Measurements from ENCODE around the gene KRTAP4-9.
"Not testable (repeated sequence)": the region's sequence is repeated elsewhere in the genome, so short reads cannot be mapped to it uniquely, and the experiment has no call there.

KRTAP4-9 gene

GRCh38 chr17:41105347-41105746 lies at the start of gene KRTAP4-9:
Gene KRTAP4-9, plus strand, starts transcription at chr17:41105389. Its CDS starts 0 bp downstream, at chr17:41105389.
- DNase-seq (ENCODE audit: low spot score) = not testable (repeated sequence)

- no peak for DNase-seq (ENCODE audit: low spot score)
These were observed 47.6 kb upstream of the KRTAP4-9 start for GRCh38 chr17:41057547-41057946.

GRCh38 chr17:41058741-41059140 lies 46.4 kb upstream of the KRTAP4-9 start:
- DNase-seq (ENCODE audit: low spot score) = no peak

- DNase-seq (ENCODE audit: low spot score) = not testable (repeated sequence)
These were observed 45.7 kb upstream of the KRTAP4-9 start for GRCh38 chr17:41059276-41060051.

- no peak for DNase-seq (ENCODE audit: low spot score)
These were observed 45.1 kb upstream of the KRTAP4-9 start, which contains the start of gene KRTAP2-3 for GRCh38 chr17:41060052-41060604. Gene KRTAP2-3, minus strand, starts transcription at chr17:41060114. Its CDS starts 64 bp downstream, at chr17:41060050.

GRCh38 chr17:41061964-41062363 lies 43.2 kb upstream of the KRTAP4-9 start:
- no peak for DNase-seq (ENCODE audit: low spot score)

- DNase-seq (ENCODE audit: low spot score) = no peak
These were observed 41.7 kb upstream of the KRTAP4-9 start for GRCh38 chr17:41063449-41063848.

GRCh38 chr17:41064301-41064700 lies 40.9 kb upstream of the KRTAP4-9 start:
- no peak for DNase-seq (ENCODE audit: low spot score)

- DNase-seq (ENCODE audit: low spot score) = not testable (repeated sequence)
These were observed 40.0 kb upstream of the KRTAP4-9 start for GRCh38 chr17:41065016-41065689.

- no peak for DNase-seq (ENCODE audit: low spot score)
These were observed 39.2 kb upstream of the KRTAP4-9 start, which contains the start of gene KRTAP2-4 for GRCh38 chr17:41065829-41066624. Gene KRTAP2-4, minus strand, starts transcription at chr17:41065879. Its CDS starts 34 bp downstream, at chr17:41065845.

- DNase-seq (ENCODE audit: low spot score) = no peak
These were observed 37.9 kb upstream of the KRTAP4-9 start for GRCh38 chr17:41067281-41067680.

GRCh38 chr17:41069031-41069430 lies 36.2 kb upstream of the KRTAP4-9 start:
- DNase-seq (ENCODE audit: low spot score) = no peak

GRCh38 chr17:41071606-41072360 lies 33.4 kb upstream of the KRTAP4-9 start:
- DNase-seq (ENCODE audit: low spot score) = no peak

- DNase-seq (ENCODE audit: low spot score) = no peak
These were observed 31.5 kb upstream of the KRTAP4-9 start for GRCh38 chr17:41073676-41074075.

GRCh38 chr17:41076788-41077187 lies 28.4 kb upstream of the KRTAP4-9 start:
- no peak for DNase-seq (ENCODE audit: low spot score)

- DNase-seq (ENCODE audit: low spot score) = no peak
These were observed 22.6 kb upstream of the KRTAP4-9 start for GRCh38 chr17:41082626-41083025.

GRCh38 chr17:41083427-41083826 lies 21.8 kb upstream of the KRTAP4-9 start:
- not testable (repeated sequence) for DNase-seq (ENCODE audit: low spot score)

- DNase-seq (ENCODE audit: low spot score) = not testable (repeated sequence)
These were observed 20.9 kb upstream of the KRTAP4-9 start, which contains the start of gene KRTAP4-7 for GRCh38 chr17:41084100-41084856. Gene KRTAP4-7, plus strand, starts transcription at chr17:41084150. Its CDS starts 57 bp downstream, at chr17:41084207.

GRCh38 chr17:41088760-41089352 lies 16.3 kb upstream of the KRTAP4-9 start:
- not testable (repeated sequence) for DNase-seq (ENCODE audit: low spot score)

GRCh38 chr17:41096055-41096454 lies 9.1 kb upstream of the KRTAP4-9 start:
- DNase-seq (ENCODE audit: low spot score) = no peak

Measured in putamen (tissue), 1 donor.